DND-41 (cell line): Measurements from ENCODE around the gene RHPN2.

Experiments
- CTCF ChIP-seq: IDR thresholded peaks from 2 replicates; pipeline ENCODE4 v1.5.1; 2012; ENCODE audit warnings: borderline replicate concordance, low read length, moderate library complexity, mild to moderate bottlenecking; ENCODE audit not compliant: poor library complexity, severe bottlenecking; ENCODE audit errors: extremely low read depth
- EZH2 ChIP-seq: IDR thresholded peaks from 3 replicates; pipeline ENCODE4 v1.6.1; 2012; ENCODE audit warnings: borderline replicate concordance, low read depth, mild to moderate bottlenecking, moderate library complexity, low read length, inconsistent platforms; ENCODE audit not compliant: severe bottlenecking

DNA sequence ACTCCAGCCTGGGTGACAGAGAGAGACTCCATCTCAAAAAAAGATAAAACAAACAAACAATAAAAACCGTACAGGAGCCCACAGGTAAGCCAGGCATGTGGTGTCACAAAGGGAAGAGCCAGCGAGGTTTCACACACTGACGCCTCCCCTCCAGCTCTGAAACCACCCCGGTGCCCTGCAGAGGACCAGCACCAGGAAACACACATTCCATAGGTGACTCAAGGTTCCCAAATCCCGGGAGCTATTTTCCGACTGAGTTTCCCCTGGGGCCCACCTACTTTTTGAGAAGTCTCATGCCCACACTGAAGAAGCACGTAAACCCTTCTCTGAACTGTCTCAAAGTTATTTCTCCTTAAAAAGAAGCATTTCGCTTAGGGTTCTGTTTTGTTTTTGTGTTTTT is 40.3 kb downstream of the RHPN2 start:
- no peak for TF ChIP-seq EZH2
- TF ChIP-seq CTCF = no peak
